OCI-LY1 (cell line): ENCODE measurements around the gene TEKT5.

Experiments used
- H2AFZ ChIP-seq: fragments of 200-600 bp; sonication (generic), shearing (Covaris generic); 2 replicates; pipeline ENCODE4 v1.6.0; 2014; ENCODE audit warnings: antibody characterized with exemption, mild to moderate bottlenecking, low read length
- H3F3A ChIP-seq: fragments of 200-600 bp; sonication (generic), shearing (Covaris generic); 2 replicates; pipeline ENCODE4 v1.6.0; 2014; ENCODE audit warnings: mild to moderate bottlenecking, antibody characterized with exemption, low read length, moderate library complexity; ENCODE audit not compliant: insufficient read depth
- H3K27ac ChIP-seq: fragments of 200-600 bp; sonication (generic); 2 replicates; pipeline ENCODE4 v1.5.1; 2014; ENCODE audit warnings: low read length, mixed run types, mild to moderate bottlenecking, low read depth; ENCODE audit not compliant: poor library complexity, severe bottlenecking
- H3K27me3 ChIP-seq: fragments of 200-600 bp; sonication (generic); 2 replicates; pipeline ENCODE4 v1.6.0; 2014; ENCODE audit warnings: antibody characterized with exemption, mild to moderate bottlenecking, low read length, moderate library complexity; ENCODE audit not compliant: insufficient read depth
- H3K36me3 ChIP-seq: fragments of 200-600 bp; sonication (generic); 2 replicates; pipeline ENCODE4 v1.6.1; 2014; ENCODE audit warnings: mild to moderate bottlenecking, antibody characterized with exemption, low read length, moderate library complexity, mixed read lengths; ENCODE audit not compliant: insufficient read depth
- H3K4me1 ChIP-seq: fragments of 200-600 bp; sonication (generic); 2 replicates; pipeline ENCODE4 v1.5.1; 2014; ENCODE audit warnings: mild to moderate bottlenecking, low read length, moderate library complexity; ENCODE audit not compliant: insufficient read depth, severe bottlenecking
- H3K4me2 ChIP-seq: fragments of 200-600 bp; sonication (generic), shearing (Covaris generic); 2 replicates; pipeline ENCODE4 v1.6.1; 2014; ENCODE audit warnings: low read length
- H3K4me3 ChIP-seq: fragments of 200-600 bp; sonication (generic); 2 replicates; pipeline ENCODE4 v1.5.1; 2014; ENCODE audit warnings: low read length, low read depth, mild to moderate bottlenecking, mixed read lengths; ENCODE audit not compliant: poor library complexity, severe bottlenecking
- H3K79me2 ChIP-seq: fragments of 200-600 bp; shearing (Covaris generic); 2 replicates; pipeline ENCODE4 v1.6.1; 2016; ENCODE audit warnings: mixed run types, low read length, mixed read lengths; ENCODE audit not compliant: insufficient read depth
- H3K9ac ChIP-seq: fragments of 200-600 bp; sonication (generic), shearing (Covaris generic); 2 replicates; pipeline ENCODE4 v1.6.1; 2014; ENCODE audit warnings: mild to moderate bottlenecking, low read length, mixed read lengths
- H3K9me2 ChIP-seq: fragments of 200-600 bp; sonication (generic), shearing (Covaris generic); 2 replicates; pipeline ENCODE4 v1.6.1; 2014; ENCODE audit warnings: low read depth, mild to moderate bottlenecking, low read length, mixed read lengths
- H3K9me3 ChIP-seq: fragments of 200-600 bp; shearing (Covaris generic); 2 replicates; pipeline ENCODE4 v1.6.1; 2014; ENCODE audit warnings: low read length, mixed read lengths
- H4K20me1 ChIP-seq: fragments of 200-600 bp; sonication (generic), shearing (Covaris generic); 2 replicates; pipeline ENCODE4 v1.6.0; 2016; ENCODE audit warnings: mild to moderate bottlenecking, low read length; ENCODE audit not compliant: insufficient read depth
- CTCF ChIP-seq: fragments of 200-600 bp; sonication (generic), shearing (Covaris generic); IDR thresholded peaks from 2 replicates; pipeline ENCODE4 v1.5.1; 2017; ENCODE audit warnings: mild to moderate bottlenecking, antibody characterized with exemption, low read length, moderate library complexity, mixed read lengths
- EZH2 ChIP-seq: fragments of 200-600 bp; sonication (generic), shearing (Covaris generic); IDR thresholded peaks from 2 replicates; pipeline ENCODE4 v1.8.0; 2017; ENCODE audit warnings: borderline replicate concordance, mixed run types, mild to moderate bottlenecking, antibody characterized with exemption, low read length, moderate library complexity, mixed read lengths

Gene TEKT5

GRCh38 chr16:10599626-10600025, 95.1 kb downstream of the TEKT5 start:
- Histone ChIP-seq H3K9me3 (no peaks in the 10 kb centered on the region), H2AFZ (no peak overlapping the region), H3K4me2 (no peak overlapping the region), H3K4me1 (no peaks in the 10 kb centered on the region), H3K36me3 (no peaks in the 10 kb centered on the region), H4K20me1 (no peaks in the 10 kb centered on the region), H3K9ac (no peak overlapping the region), H3K79me2 (no peaks in the 10 kb centered on the region), H3K27ac (no peak overlapping the region), H3F3A (no peaks in the 10 kb centered on the region), H3K27me3 (no peaks in the 10 kb centered on the region), H3K4me3 (no peak overlapping the region), H3K9me2 (no peaks in the 10 kb centered on the region)
- TF ChIP-seq EZH2 (no peak), CTCF (no peak)

- 0 out of 2 replicates have a peak, but pooled peaks cover 3% of the 10 kb centered on the region for H3K27me3 ChIP-seq
- TF ChIP-seq EZH2 (no peak), CTCF (no peak)
- H3K9me3 ChIP-seq = no peaks in the 10 kb centered on the region
- no peak overlapping the region for H3K4me3 ChIP-seq
- no peaks in the 10 kb centered on the region for H3K36me3 ChIP-seq
- H3K27ac ChIP-seq = no peak overlapping the region
- no peak overlapping the region for H2AFZ ChIP-seq
- no peaks in the 10 kb centered on the region for H3K79me2 ChIP-seq
- no peaks in the 10 kb centered on the region for H3K4me1 ChIP-seq
- H3K4me2 ChIP-seq = no peak overlapping the region
- no peaks in the 10 kb centered on the region for H3K9me2 ChIP-seq
- H4K20me1 ChIP-seq = no peaks in the 10 kb centered on the region
- H3F3A ChIP-seq = no peaks in the 10 kb centered on the region
- H3K9ac ChIP-seq = no peak overlapping the region
These were observed 96.6 kb downstream of the TEKT5 start for GRCh38 chr16:10598157-10598556.

- Histone ChIP-seq H3K27ac (no peak overlapping the region), H3K4me2 (no peak overlapping the region), H3K9ac (no peak overlapping the region)
These were observed 97.5 kb downstream of the TEKT5 start for GRCh38 chr16:10597187-10597601.

More at GRCh38 chr16:10597187-10597601, 97.5 kb downstream of the TEKT5 start:
- Histone ChIP-seq H3K4me1 (no peaks in the 10 kb centered on the region), H3K27me3 (0 out of 2 replicates have a peak, but pooled peaks cover 3% of the 10 kb centered on the region), H3K9me3 (no peaks in the 10 kb centered on the region), H2AFZ (no peak overlapping the region), H3F3A (no peaks in the 10 kb centered on the region), H3K4me3 (no peak overlapping the region), H4K20me1 (no peaks in the 10 kb centered on the region), H3K36me3 (no peaks in the 10 kb centered on the region), H3K9me2 (no peaks in the 10 kb centered on the region), H3K79me2 (no peaks in the 10 kb centered on the region)
- TF ChIP-seq EZH2 = no peak
- no peak for TF ChIP-seq CTCF
